ENCODE measurements around the gene KRT7. TPM values are rescaled to one million over a fixed set of nuclear protein-coding genes. Genes with fewer than 3 reads are reported as not detected.
"Not testable (repeated sequence)": the region's sequence is repeated elsewhere in the genome, so short reads cannot be mapped to it uniquely, and the experiment has no call there.

The KRT7 gene
- total RNA-seq, 1 donor: 1.4 TPM

DNA sequence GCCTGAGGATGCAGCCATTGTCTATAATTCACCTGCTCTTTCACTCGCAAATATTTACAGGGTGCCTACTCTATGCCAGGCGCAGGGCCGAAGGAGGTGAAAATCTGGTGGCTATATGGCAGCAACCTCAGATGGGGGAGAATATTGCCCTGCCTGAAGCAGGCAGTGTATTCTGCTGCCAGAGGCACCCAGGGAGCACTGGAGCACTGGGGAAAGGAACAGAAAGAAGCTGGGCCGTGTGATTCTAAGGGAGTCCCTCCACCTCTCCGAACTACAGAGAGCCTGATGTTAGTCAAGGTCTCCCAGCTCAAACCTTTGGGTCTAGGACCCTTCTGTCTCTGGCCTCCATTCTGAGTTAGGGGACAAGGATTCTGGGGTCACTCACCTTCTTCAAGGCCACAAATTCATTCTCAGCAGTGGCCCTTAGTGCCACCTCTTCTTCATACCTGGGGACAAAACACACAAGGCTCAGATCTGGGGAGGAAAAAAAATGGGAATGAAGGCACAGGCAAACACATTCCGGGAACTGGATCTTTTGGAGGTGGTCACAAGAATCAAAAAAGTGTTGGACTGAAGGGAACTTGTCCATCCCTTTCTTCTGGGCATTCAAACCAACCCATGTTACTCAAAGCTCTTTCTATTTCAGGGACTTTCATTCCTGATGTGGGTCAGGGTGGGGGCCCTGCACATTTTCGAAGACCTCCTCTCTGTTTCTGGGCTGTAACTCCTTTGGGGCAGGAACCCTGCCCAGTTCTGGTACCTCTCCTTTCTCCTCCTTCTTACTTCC lies 22.1 kb downstream of the KRT7 start:
- DNase-seq (ENCODE audit: low read depth): no peak
- TF ChIP-seq, protein P1, sequence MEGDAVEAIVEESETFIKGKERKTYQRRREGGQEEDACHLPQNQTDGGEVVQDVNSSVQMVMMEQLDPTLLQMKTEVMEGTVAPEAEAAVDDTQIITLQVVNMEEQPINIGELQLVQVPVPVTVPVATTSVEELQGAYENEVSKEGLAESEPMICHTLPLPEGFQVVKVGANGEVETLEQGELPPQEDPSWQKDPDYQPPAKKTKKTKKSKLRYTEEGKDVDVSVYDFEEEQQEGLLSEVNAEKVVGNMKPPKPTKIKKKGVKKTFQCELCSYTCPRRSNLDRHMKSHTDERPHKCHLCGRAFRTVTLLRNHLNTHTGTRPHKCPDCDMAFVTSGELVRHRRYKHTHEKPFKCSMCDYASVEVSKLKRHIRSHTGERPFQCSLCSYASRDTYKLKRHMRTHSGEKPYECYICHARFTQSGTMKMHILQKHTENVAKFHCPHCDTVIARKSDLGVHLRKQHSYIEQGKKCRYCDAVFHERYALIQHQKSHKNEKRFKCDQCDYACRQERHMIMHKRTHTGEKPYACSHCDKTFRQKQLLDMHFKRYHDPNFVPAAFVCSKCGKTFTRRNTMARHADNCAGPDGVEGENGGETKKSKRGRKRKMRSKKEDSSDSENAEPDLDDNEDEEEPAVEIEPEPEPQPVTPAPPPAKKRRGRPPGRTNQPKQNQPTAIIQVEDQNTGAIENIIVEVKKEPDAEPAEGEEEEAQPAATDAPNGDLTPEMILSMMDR (IDR thresholded peaks at IDR 0.05; ENCODE audit: insufficient read depth, low read length): no peak
- H3K4me3 ChIP-seq (ENCODE audit: low read depth, low read length): no peak overlapping the region

DNA sequence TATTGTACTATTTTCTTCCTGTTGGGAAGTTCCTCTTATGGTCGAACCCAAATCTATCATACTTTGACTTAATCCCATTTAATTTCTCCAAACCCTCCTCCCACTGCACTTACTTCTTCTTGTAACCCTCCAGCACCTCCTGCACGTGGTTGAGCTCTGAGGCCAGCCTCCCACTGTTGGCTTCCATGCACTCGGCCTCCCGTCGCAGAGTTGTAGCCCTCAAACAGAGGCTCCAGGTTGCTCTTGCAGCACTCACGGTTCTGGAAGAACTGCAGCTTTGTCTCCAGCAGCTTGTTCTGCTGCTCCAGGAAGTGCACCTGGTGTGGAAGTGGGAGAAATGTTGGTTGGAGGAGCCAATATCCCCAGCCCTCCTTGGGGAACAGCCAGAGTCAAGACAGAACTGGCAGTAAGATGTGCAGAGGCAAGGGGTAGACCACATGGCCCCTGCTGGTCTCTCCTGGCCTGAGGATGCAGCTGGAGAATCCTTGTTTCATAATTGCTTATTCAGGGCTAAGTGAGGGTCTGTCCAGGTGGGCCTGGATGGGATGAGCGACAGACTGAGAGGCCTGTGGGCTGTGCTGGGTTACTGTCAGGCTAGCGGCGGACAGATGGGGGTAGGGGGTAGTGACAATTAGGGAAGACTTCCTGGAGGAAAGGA lies 23.0 kb downstream of the KRT7 start:
- H3K4me3 ChIP-seq (ENCODE audit: low read depth, low read length): no peak overlapping the region
- TF ChIP-seq, protein P1 (IDR thresholded peaks at IDR 0.05; ENCODE audit: insufficient read depth, low read length): no peak
- no peak for DNase-seq (ENCODE audit: low read depth)

DNA sequence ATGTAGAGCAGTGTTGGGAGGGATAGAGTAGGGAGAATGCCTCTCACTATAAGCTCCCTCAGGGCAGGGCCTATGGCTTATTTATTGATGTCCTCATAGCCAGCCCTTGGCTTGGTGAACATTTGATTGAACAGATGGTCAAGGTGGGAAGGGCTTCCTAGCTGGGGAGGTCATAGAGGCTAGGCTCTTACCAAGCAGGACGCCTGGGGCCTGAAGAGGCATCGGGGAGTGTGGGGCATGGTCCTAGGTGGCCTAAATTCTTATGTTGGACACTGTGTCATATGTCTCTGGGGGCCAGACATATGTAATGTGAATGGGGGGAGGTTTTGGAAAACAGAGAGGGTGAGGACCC lies 23.5 kb downstream of the KRT7 start:
- no peak for DNase-seq (ENCODE audit: low read depth)
- TF ChIP-seq, protein P1 (IDR thresholded peaks at IDR 0.05; ENCODE audit: insufficient read depth, low read length): no peak
- no peak overlapping the region for H3K4me3 ChIP-seq (ENCODE audit: low read depth, low read length)

DNA sequence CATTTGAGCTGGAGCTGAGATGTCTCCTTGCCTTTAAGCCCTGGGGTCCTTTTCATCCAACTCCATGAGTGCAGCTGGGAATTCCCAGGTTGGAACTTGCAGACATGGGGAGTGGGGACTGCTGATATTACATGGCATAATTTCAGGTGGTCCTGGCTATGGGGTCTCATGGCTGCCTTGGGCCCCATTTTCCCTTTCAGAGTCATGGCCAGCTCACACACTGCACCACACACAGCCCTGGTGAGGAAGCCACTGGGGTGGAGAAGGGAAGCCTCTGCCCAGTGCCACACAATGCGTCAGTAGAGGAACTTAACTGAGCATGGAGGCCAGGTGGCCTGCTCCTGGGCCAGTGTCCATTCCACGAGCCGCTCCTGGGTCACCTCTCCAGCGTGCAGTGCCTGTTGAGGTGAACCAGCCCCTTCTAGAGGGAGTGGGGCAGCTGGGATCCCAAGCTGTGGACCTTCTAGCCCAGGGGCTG lies 24.1 kb downstream of the KRT7 start:
- TF ChIP-seq, protein P1 (IDR thresholded peaks at IDR 0.05; ENCODE audit: insufficient read depth, low read length): no peak

DNA sequence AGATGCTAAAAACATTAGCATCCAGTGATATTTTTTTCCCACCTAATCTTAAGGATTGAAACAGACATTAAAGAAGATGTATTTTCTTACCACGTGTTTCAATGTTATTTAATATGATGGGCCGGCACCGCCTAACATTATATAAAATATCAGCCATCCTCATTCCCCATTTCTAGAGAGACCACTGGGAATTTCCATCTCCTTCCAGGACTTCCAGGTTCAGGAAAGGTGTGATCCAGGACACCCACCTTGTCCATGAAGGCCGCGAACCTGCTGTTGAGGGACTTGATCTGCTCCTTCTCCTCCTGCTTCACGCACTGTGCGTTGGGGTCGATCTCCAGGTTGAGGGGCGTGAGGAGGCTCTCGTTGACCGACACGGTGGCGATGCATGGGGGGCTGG lies 24.9 kb downstream of the KRT7 start:
- H3K4me3 ChIP-seq (ENCODE audit: low read depth, low read length); DNase-seq (ENCODE audit: low read depth): not testable (repeated sequence)

More for the DNA sequence above, 24.1 kb downstream of the KRT7 start:
- no peak overlapping the region for H3K4me3 ChIP-seq (ENCODE audit: low read depth, low read length)
- DNase-seq (ENCODE audit: low read depth): no peak

DNA sequence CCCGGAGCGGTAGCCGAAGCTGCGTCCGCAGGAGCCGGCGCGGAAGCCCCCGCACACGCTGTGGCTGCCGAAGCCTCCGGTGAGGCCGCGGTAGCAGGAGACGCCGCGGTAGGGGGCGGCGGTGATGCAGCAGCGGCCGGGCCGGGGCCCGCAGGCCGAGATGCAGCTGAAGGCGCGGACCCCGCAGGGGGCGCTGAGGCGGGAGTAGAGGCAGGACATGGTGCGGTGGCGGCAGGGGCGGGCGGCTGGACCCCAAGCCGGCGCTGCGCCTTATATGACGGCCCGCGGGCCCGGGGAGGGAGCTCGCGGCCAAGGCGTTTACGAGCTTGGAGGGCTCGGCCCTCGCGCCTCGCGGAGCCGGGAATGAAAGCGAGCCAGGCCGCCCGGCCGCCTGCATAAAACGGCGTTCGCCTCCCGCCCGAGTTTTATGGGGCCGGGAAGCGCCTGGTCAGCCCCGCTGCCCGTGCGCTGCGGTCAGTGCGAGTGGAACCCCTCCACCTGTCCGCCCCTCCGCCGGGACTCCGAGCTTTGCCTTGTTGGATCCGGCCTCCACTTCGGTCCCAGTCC lies 25.4 kb downstream of the KRT7 start:
- DNase-seq (ENCODE audit: low read depth): no peak
- no peak overlapping the region for H3K4me3 ChIP-seq (ENCODE audit: low read depth, low read length)
- TF ChIP-seq, protein P1 (IDR thresholded peaks at IDR 0.05; ENCODE audit: insufficient read depth, low read length): no peak

DNA sequence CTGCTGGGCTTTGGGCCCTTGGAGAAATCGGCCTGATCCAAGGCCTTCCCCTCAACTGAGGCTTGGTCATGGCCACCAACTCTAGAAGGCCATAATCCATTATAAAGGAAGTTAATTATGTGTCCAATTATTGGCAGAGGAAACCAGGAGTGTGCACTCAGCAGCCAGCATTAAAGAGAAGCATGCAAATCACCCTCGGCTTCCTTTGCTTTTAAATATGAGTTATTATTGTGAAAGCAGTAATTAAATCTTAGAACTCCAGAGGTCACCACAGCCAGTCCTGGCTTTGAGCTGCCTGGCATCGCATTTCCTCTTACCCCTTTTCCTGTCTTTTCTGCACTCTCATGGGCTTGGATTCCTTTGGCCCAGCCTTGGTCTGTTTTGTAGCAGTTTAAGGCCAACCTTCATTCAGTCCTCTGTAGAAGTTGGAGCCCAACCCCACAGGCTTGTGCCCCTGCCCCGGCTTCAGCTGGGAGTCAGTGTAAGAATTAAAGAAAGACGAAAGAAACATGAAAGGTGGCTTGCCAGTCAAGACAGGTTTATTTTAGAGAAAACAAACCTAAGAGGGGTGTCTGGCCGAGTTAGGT lies 26.7 kb downstream of the KRT7 start:
- H3K4me3 ChIP-seq (ENCODE audit: low read depth, low read length): no peak overlapping the region
- DNase-seq (ENCODE audit: low read depth): no peak
- TF ChIP-seq, protein P1 (IDR thresholded peaks at IDR 0.05; ENCODE audit: insufficient read depth, low read length): no peak
